ENCODE data around the gene BORCS6.
A peak's percentile ranks its signal among the peaks of the same experiment; 100 is the strongest.
"Not testable (repeated sequence)": the region's sequence is repeated elsewhere in the genome, so short reads cannot be mapped to it uniquely, and the experiment has no call there.

BORCS6 gene

GRCh38 chr17:8170186-8170585 is 19.8 kb downstream of the BORCS6 start:
- DNase-seq = not testable (repeated sequence)

GRCh38 chr17:8167526-8167925 is 22.5 kb downstream of the BORCS6 start:
- DNase-seq = no peak

GRCh38 chr17:8166731-8167130 is 23.2 kb downstream of the BORCS6 start:
- no peak for DNase-seq

GRCh38 chr17:8164815-8165131 is 25.2 kb downstream of the BORCS6 start:
- no peak for DNase-seq

GRCh38 chr17:8163978-8164814 is 25.8 kb downstream of the BORCS6 start:
- DNase-seq = no peak

- DNase-seq = no peak
These were observed 26.7 kb downstream of the BORCS6 start for GRCh38 chr17:8162997-8163977.

- peak; percentile 9 for DNase-seq
These were observed 27.6 kb downstream of the BORCS6 start, which contains the start of gene VAMP2 for GRCh38 chr17:8162233-8162996. Gene VAMP2 (minus strand): TSS chr17:8162948. CDS start chr17:8162879, 69 bp downstream.

GRCh38 chr17:8161289-8162232 is 28.4 kb downstream of the BORCS6 start:
- DNase-seq = no peak

GRCh38 chr17:8160741-8161221 is 29.2 kb downstream of the BORCS6 start:
- no peak for DNase-seq

GRCh38 chr17:8160224-8160577 is 29.8 kb downstream of the BORCS6 start:
- no peak for DNase-seq

GRCh38 chr17:8159459-8160223 is 30.3 kb downstream of the BORCS6 start:
- DNase-seq = no peak

GRCh38 chr17:8159032-8159400 is 31.0 kb downstream of the BORCS6 start:
- DNase-seq = no peak

GRCh38 chr17:8158267-8159031 is 31.5 kb downstream of the BORCS6 start:
- peak; percentile 25 for DNase-seq

- peak; percentile 97 for DNase-seq
These were observed 33.6 kb downstream of the BORCS6 start for GRCh38 chr17:8156246-8156992.

GRCh38 chr17:8155996-8156245 is 34.1 kb downstream of the BORCS6 start:
- no peak for DNase-seq

- no peak for DNase-seq
These were observed 34.6 kb downstream of the BORCS6 start for GRCh38 chr17:8155231-8155995.

- DNase-seq = no peak
These were observed 35.3 kb downstream of the BORCS6 start for GRCh38 chr17:8154608-8155155.

GRCh38 chr17:8153957-8154607 is 35.9 kb downstream of the BORCS6 start:
- DNase-seq = peak; percentile 30

Data from NCI-H774 (cell line).